ENCODE data around the gene NUP133.

DNA sequence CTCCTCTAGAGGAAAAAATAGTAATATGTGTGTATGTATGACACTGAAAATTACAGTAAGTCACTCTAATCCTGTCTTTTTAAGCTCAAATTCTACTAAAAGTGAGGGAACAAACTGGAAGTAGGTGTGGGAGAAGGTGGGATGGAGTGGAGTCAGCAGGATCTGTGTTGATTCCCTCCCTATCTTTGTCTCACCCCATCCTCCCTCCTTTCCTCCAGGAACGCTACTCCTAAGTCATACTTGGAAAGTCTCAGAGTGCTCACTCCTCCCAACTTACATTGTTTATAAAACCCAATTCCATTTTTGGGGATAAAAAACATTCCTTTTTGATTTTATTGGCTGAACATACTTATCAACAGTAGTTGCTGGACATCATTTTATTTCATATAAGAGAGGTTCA lies 14.9 kb upstream of the NUP133 start:
- TF ChIP-seq, protein P1, sequence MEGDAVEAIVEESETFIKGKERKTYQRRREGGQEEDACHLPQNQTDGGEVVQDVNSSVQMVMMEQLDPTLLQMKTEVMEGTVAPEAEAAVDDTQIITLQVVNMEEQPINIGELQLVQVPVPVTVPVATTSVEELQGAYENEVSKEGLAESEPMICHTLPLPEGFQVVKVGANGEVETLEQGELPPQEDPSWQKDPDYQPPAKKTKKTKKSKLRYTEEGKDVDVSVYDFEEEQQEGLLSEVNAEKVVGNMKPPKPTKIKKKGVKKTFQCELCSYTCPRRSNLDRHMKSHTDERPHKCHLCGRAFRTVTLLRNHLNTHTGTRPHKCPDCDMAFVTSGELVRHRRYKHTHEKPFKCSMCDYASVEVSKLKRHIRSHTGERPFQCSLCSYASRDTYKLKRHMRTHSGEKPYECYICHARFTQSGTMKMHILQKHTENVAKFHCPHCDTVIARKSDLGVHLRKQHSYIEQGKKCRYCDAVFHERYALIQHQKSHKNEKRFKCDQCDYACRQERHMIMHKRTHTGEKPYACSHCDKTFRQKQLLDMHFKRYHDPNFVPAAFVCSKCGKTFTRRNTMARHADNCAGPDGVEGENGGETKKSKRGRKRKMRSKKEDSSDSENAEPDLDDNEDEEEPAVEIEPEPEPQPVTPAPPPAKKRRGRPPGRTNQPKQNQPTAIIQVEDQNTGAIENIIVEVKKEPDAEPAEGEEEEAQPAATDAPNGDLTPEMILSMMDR (IDR thresholded peaks at IDR 0.05) = no peak
- TF ChIP-seq POLR2A (IDR thresholded peaks at IDR 0.05) (no peak), POLR2AphosphoS5 (IDR thresholded peaks at IDR 0.05) (no peak), EP300 (IDR thresholded peaks at IDR 0.05) (no peak)
